Transverse colon (tissue), 4 donors: ENCODE results near the gene USP53.

ENCODE experiments used
- CTCF ChIP-seq, 5 experiments: fragments of 200-600 bp in 3 of 5; fragments of 450-650 bp in 2 of 5; sonication (generic) in 3 of 5; IDR thresholded peaks; 1 replicate in 2 of 5; 2 replicates in 3 of 5; pipeline ENCODE4 v1.5.1; 2016 to 2017; ENCODE audit warnings: antibody characterized with exemption in 5 of 5, inconsistent platforms in 3 of 5, mild to moderate bottlenecking in 2 of 5, moderate library complexity in 1 of 5
- EP300 ChIP-seq: sonication (generic); formaldehyde crosslinking; IDR thresholded peaks from one replicate; pipeline ENCODE4 v1.6.1; 2017; ENCODE audit warnings: antibody characterized with exemption, low read depth
- POLR2A ChIP-seq: fragments of 450-650 bp; IDR thresholded peaks from one replicate; pipeline ENCODE4 v1.6.1; 2016; ENCODE audit warnings: antibody characterized with exemption, mild to moderate bottlenecking, moderate library complexity
- POLR2AphosphoS5 ChIP-seq, 3 donors: sonication (generic); formaldehyde crosslinking; IDR thresholded peaks; one replicate each; pipeline ENCODE4 v1.6.1; 2016; ENCODE audit warnings: antibody characterized with exemption in 3 of 3

GRCh38 chr4:119229908-119230687 lies 17.6 kb downstream of the USP53 start:
- TF ChIP-seq CTCF (IDR thresholded peaks at IDR 0.05), result no peak
- TF ChIP-seq POLR2A, result no peak
- no peak for TF ChIP-seq POLR2AphosphoS5 (IDR thresholded peaks at IDR 0.05)
- no peak for TF ChIP-seq EP300
